A673 (cell line): Measurements from ENCODE around the gene ZNF446. TPM values are rescaled to one million over a fixed set of nuclear protein-coding genes. Genes with fewer than 3 reads are reported as not detected.

Experiments
- BruUV-seq: library from RNA; stranded (reverse); fragments of 400-500 nt; replicated peaks from 2 replicates; lab custom pipeline; 2021; lab: Mats Ljungman, UMichigan
- CTCF ChIA-PET: fragments of 300-600 bp; sonication (Branson Sonifier 250); formaldehyde crosslinking; loops from one replicate; lab custom pipeline; 2022; ENCODE audit warnings: antibody characterized with exemption; lab: Charles Lee
- POLR2A ChIA-PET: fragments of 300-600 bp; sonication (Branson Sonifier 250); formaldehyde crosslinking; loops from one replicate; lab custom pipeline; 2022; ENCODE audit warnings: antibody characterized with exemption; ENCODE audit not compliant: low non-redundant PET; lab: Charles Lee
- DNase-seq: peaks from one replicate; pipeline ENCODE4 v3.0.0-alpha.2; 2015; ENCODE audit warnings: low spot score
- H3K27ac ChIP-seq: fragments of 200-600 bp; sonication (generic); 2 replicates; pipeline ENCODE4 v1.5.1; 2016; ENCODE audit warnings: mixed run types, low read depth, mild to moderate bottlenecking, mixed read lengths, antibody characterized with exemption, low read length; ENCODE audit not compliant: poor library complexity, severe bottlenecking
- H3K27me3 ChIP-seq: fragments of 200-600 bp; sonication (generic); replicated peaks from 2 replicates; pipeline ENCODE4 v1.6.1; 2017; ENCODE audit warnings: mixed run types, low read depth, mild to moderate bottlenecking, mixed read lengths, antibody characterized with exemption, low read length; ENCODE audit not compliant: insufficient read depth, poor library complexity
- H3K36me3 ChIP-seq: fragments of 200-600 bp; sonication (generic); 2 replicates; pipeline ENCODE4 v1.6.1; 2016; ENCODE audit warnings: mixed run types, mild to moderate bottlenecking, mixed read lengths, antibody characterized with exemption, low read length; ENCODE audit not compliant: insufficient read depth, poor library complexity, severe bottlenecking
- H3K4me1 ChIP-seq: fragments of 200-600 bp; sonication (generic); 2 replicates; pipeline ENCODE4 v1.6.1; 2017; ENCODE audit warnings: mixed run types, mild to moderate bottlenecking, mixed read lengths, antibody characterized with exemption, low read length; ENCODE audit not compliant: insufficient read depth, poor library complexity, severe bottlenecking
- H3K4me3 ChIP-seq: fragments of 200-600 bp; sonication (generic); 2 replicates; pipeline ENCODE4 v1.5.1; 2016; ENCODE audit warnings: low read depth, mixed run types, mild to moderate bottlenecking, mixed read lengths, low read length; ENCODE audit not compliant: poor library complexity, severe bottlenecking
- H3K9me3 ChIP-seq: fragments of 200-600 bp; sonication (generic); 2 replicates; pipeline ENCODE4 v1.6.1; 2016; ENCODE audit warnings: mixed run types, low read depth, mild to moderate bottlenecking, mixed read lengths, antibody characterized with exemption, low read length; ENCODE audit not compliant: poor library complexity, severe bottlenecking
- EZH2 ChIP-seq: fragments of 200-600 bp; sonication (generic); IDR thresholded peaks from 2 replicates; pipeline ENCODE4 v1.6.1; 2017; ENCODE audit warnings: borderline replicate concordance, low read depth, mild to moderate bottlenecking, mixed read lengths, antibody characterized with exemption, low read length; ENCODE audit not compliant: poor library complexity, severe bottlenecking
- intact Hi-C: fragments of 100-400 bp; cut with micrococcal nuclease; formaldehyde crosslinking; loops from one replicate; pipeline ENCODE4 v1.10.0; 2022; ENCODE audit not compliant: unreplicated experiment
- total RNA-seq: library from RNA; stranded (reverse); gene quantifications from 2 replicates; pipeline ENCODE4 v1.2.3, GENCODE V29; 2021
- TF ChIP-seq, protein P1 (sequence below): fragments of 300-800, 200-600 bp; sonication (generic); conservative IDR thresholded peaks from 2 replicates; pipeline ENCODE4 v1.5.1; 2017; ENCODE audit warnings: low read depth, mild to moderate bottlenecking, antibody characterized with exemption, low read length, moderate library complexity, mixed read lengths

ZNF446 gene
- total RNA-seq, 1 experiment from 2014 or later: 7.7 TPM

- Histone ChIP-seq H3K4me3 (no peak overlapping the region), H3K36me3 (no peaks in the 10 kb centered on the region), H3K4me1 (no peaks in the 10 kb centered on the region), H3K27me3 (no peaks in the 10 kb centered on the region), H3K9me3 (no peaks in the 10 kb centered on the region), H3K27ac (no peak overlapping the region)
- ChIA-PET POLR2A (no interaction called here), CTCF (no interaction called here)
- BruUV-seq: no TSS peak
- no peak for DNase-seq
- TF ChIP-seq EZH2: no peak
- TF ChIP-seq, protein P1, sequence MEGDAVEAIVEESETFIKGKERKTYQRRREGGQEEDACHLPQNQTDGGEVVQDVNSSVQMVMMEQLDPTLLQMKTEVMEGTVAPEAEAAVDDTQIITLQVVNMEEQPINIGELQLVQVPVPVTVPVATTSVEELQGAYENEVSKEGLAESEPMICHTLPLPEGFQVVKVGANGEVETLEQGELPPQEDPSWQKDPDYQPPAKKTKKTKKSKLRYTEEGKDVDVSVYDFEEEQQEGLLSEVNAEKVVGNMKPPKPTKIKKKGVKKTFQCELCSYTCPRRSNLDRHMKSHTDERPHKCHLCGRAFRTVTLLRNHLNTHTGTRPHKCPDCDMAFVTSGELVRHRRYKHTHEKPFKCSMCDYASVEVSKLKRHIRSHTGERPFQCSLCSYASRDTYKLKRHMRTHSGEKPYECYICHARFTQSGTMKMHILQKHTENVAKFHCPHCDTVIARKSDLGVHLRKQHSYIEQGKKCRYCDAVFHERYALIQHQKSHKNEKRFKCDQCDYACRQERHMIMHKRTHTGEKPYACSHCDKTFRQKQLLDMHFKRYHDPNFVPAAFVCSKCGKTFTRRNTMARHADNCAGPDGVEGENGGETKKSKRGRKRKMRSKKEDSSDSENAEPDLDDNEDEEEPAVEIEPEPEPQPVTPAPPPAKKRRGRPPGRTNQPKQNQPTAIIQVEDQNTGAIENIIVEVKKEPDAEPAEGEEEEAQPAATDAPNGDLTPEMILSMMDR: no peak
- intact Hi-C loops: no loop called here
Observed at GRCh38 chr19:58453743-58454142, 22.4 kb upstream of the ZNF446 start.

DNA sequence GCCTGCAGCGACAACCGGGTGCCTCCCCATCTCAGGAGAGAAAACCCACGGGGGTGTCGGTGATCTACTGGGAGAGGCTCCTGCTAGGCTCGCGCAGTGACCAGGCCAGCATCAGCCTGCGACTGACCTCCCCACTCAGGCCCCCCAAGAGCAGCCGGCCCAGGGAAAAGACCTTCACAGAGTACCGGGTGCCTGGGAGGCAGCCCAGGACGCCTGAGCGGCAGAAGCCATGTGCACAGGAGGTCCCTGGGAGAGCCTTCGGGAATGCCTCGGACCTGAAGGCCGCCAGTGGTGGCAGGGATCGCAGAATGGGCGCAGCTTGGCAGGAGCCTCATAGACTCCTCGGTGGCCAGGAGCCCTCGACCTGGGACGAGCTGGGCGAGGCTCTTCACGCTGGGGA lies 20.8 kb upstream of the ZNF446 start:
- no peak for TF ChIP-seq EZH2
- TF ChIP-seq, protein P1: no peak
- no TSS peak for BruUV-seq
- intact Hi-C loops: no loop called here

DNA sequence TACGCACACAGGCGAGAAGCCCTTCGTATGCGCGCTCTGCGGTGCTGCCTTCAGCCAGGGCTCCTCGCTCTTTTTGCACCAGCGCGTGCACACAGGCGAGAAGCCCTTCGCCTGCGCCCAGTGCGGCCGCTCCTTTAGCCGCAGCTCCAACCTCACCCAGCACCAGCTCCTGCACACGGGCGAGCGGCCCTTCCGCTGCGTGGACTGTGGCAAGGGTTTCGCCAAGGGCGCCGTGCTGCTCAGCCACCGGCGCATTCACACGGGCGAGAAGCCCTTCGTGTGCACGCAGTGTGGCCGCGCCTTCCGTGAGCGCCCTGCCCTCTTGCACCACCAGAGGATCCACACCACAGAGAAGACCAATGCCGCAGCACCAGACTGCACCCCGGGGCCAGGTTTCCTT lies 20.0 kb upstream of the ZNF446 start:
- POLR2A ChIA-PET: no interaction called here
- Histone ChIP-seq H3K9me3 (no peaks in the 10 kb centered on the region), H3K27me3 (no peaks in the 10 kb centered on the region), H3K4me3 (no peak overlapping the region), H3K36me3 (no peaks in the 10 kb centered on the region), H3K27ac (no peak overlapping the region), H3K4me1 (no peaks in the 10 kb centered on the region)
- intact Hi-C loops: no loop called here
- BruUV-seq: no TSS peak
- DNase-seq: no peak
- CTCF ChIA-PET: no interaction called here
- no peak for TF ChIP-seq EZH2
- TF ChIP-seq, protein P1: no peak

More for the DNA sequence above, 20.8 kb upstream of the ZNF446 start:
- ChIA-PET CTCF (no interaction called here), POLR2A (no interaction called here)
- Histone ChIP-seq H3K27me3 (no peaks in the 10 kb centered on the region), H3K4me1 (no peaks in the 10 kb centered on the region), H3K36me3 (no peaks in the 10 kb centered on the region), H3K27ac (no peak overlapping the region), H3K4me3 (no peak overlapping the region), H3K9me3 (no peaks in the 10 kb centered on the region)
- DNase-seq: no peak
